HepG2 (cell line): ENCODE data around the gene WDR87. TPM values are rescaled to one million over a fixed set of nuclear protein-coding genes. Genes with fewer than 3 reads are reported as not detected.

Source experiments
- CCDC6 ChIP-seq: sonication (generic); formaldehyde crosslinking; IDR thresholded peaks from 2 replicates; pipeline ENCODE4 v1.8.1; 2022; ENCODE audit warnings: mild to moderate bottlenecking, missing genetic modification reagents, moderate library complexity
- HDAC2 ChIP-seq: sonication (generic); formaldehyde crosslinking; IDR thresholded peaks from 2 replicates; pipeline ENCODE4 v1.4.0; 2020; ENCODE audit warnings: missing genetic modification reagents
- KAT7 ChIP-seq: IDR thresholded peaks from 2 replicates; pipeline ENCODE4 v1.6.1; 2018; ENCODE audit warnings: borderline replicate concordance, missing compliant biosample characterization
- NFKB2 ChIP-seq: sonication (generic); formaldehyde crosslinking; IDR thresholded peaks from 2 replicates; pipeline ENCODE4 v1.4.0; 2020; ENCODE audit warnings: missing genetic modification reagents, borderline replicate concordance
- POGZ ChIP-seq: sonication (generic); formaldehyde crosslinking; IDR thresholded peaks from 2 replicates; pipeline ENCODE4 v1.4.0; 2020; ENCODE audit warnings: mild to moderate bottlenecking, missing genetic modification reagents
- RBAK ChIP-seq: sonication (generic); formaldehyde crosslinking; IDR thresholded peaks from 2 replicates; pipeline ENCODE4 v1.5.1; 2020; ENCODE audit warnings: mild to moderate bottlenecking, missing genetic modification reagents
- SP140L ChIP-seq: sonication (generic); formaldehyde crosslinking; IDR thresholded peaks from 2 replicates; pipeline ENCODE4 v1.4.0; 2020; ENCODE audit warnings: missing genetic modification reagents, borderline replicate concordance
- TAF1 ChIP-seq: sonication (generic); formaldehyde crosslinking; IDR thresholded peaks from 2 replicates; pipeline ENCODE4 v1.4.0; 2020; ENCODE audit warnings: missing genetic modification reagents
- ZFX ChIP-seq: sonication (generic); formaldehyde crosslinking; IDR thresholded peaks from 2 replicates; pipeline ENCODE4 v1.4.0; 2020; ENCODE audit warnings: mild to moderate bottlenecking, low read depth, missing genetic modification reagents, moderate library complexity
- ZMYM2 ChIP-seq: sonication (generic); formaldehyde crosslinking; IDR thresholded peaks from 2 replicates; pipeline ENCODE4 v1.8.0; 2022; ENCODE audit warnings: mild to moderate bottlenecking, missing genetic modification reagents
- ZNF136 ChIP-seq: sonication (generic); formaldehyde crosslinking; IDR thresholded peaks from 2 replicates; pipeline ENCODE4 v1.8.1; 2022; ENCODE audit warnings: low read depth, mild to moderate bottlenecking, moderate library complexity, missing genetic modification reagents
- ZNF256 ChIP-seq: sonication (generic); formaldehyde crosslinking; conservative IDR thresholded peaks from 2 replicates; pipeline ENCODE4 v1.4.0; 2020; ENCODE audit warnings: missing genetic modification reagents
- ZNF317 ChIP-seq: sonication (generic); formaldehyde crosslinking; IDR thresholded peaks from 2 replicates; pipeline ENCODE4 v1.5.0; 2020; ENCODE audit warnings: mild to moderate bottlenecking, missing genetic modification reagents
- ZNF510 ChIP-seq: sonication (generic); formaldehyde crosslinking; IDR thresholded peaks from 2 replicates; pipeline ENCODE4 v1.4.0; 2020; ENCODE audit warnings: low read depth, mild to moderate bottlenecking, missing genetic modification reagents
- ZNF777 ChIP-seq: sonication (generic); formaldehyde crosslinking; IDR thresholded peaks from 2 replicates; pipeline ENCODE4 v1.4.0; 2020; ENCODE audit warnings: missing genetic modification reagents
- ZSCAN5A ChIP-seq: sonication (generic); formaldehyde crosslinking; IDR thresholded peaks from 2 replicates; pipeline ENCODE4 v1.8.0; 2022; ENCODE audit warnings: mild to moderate bottlenecking, missing genetic modification reagents, borderline replicate concordance
- polyA plus RNA-seq, 8 experiments: library from polyadenylated mRNA; depleted of rRNA in 3 of 8; stranded (reverse) in 7 of 8; unstranded in 1 of 8; fragments of >200 nt; fragmentation: Illumina TruSeq in 4 of 8; extraction: Trizol in 4 of 8; gene quantifications; 2 replicates each; pipeline versions ENCODE4 v1.2.1 to v1.2.3, GENCODE V29; 2011 to 2016; ENCODE audit warnings: low read depth in 4 of 8, missing spikeins in 1 of 8, mixed read lengths in 1 of 8; ENCODE audit not compliant: insufficient read depth in 1 of 8
- total RNA-seq, 5 experiments: library from RNA; depleted of rRNA; stranded (reverse); fragments of >200 nt; fragmentation: Illumina TruSeq; extraction: Trizol; gene quantifications; 2 replicates each; pipeline ENCODE4 v1.2.3, GENCODE V29; 2016; ENCODE audit warnings: low read depth in 1 of 5
- TF ChIP-seq, protein P1 (sequence below): sonication (generic); formaldehyde crosslinking; IDR thresholded peaks from 2 replicates; pipeline ENCODE4 v1.4.0; 2020; ENCODE audit warnings: missing genetic modification reagents
- TF ChIP-seq, protein P2 (sequence below): sonication (generic); formaldehyde crosslinking; IDR thresholded peaks from 2 replicates; pipeline ENCODE4 v1.5.0; 2020; ENCODE audit warnings: mild to moderate bottlenecking, missing genetic modification reagents
- TF ChIP-seq, protein P3 (sequence below): sonication (generic); formaldehyde crosslinking; IDR thresholded peaks from 2 replicates; pipeline ENCODE4 v1.4.0; 2020; ENCODE audit warnings: missing genetic modification reagents
- TF ChIP-seq, protein P4 (sequence below): sonication (generic); IDR thresholded peaks from 2 replicates; pipeline ENCODE4 v1.6.1; 2016; ENCODE audit warnings: low read depth, borderline replicate concordance

Gene WDR87
- total and polyA plus RNA-seq, 2 of the 13 experiments (the other 11 are each of a cell fraction or from before 2014, with no cell fraction given) = not detected

DNA sequence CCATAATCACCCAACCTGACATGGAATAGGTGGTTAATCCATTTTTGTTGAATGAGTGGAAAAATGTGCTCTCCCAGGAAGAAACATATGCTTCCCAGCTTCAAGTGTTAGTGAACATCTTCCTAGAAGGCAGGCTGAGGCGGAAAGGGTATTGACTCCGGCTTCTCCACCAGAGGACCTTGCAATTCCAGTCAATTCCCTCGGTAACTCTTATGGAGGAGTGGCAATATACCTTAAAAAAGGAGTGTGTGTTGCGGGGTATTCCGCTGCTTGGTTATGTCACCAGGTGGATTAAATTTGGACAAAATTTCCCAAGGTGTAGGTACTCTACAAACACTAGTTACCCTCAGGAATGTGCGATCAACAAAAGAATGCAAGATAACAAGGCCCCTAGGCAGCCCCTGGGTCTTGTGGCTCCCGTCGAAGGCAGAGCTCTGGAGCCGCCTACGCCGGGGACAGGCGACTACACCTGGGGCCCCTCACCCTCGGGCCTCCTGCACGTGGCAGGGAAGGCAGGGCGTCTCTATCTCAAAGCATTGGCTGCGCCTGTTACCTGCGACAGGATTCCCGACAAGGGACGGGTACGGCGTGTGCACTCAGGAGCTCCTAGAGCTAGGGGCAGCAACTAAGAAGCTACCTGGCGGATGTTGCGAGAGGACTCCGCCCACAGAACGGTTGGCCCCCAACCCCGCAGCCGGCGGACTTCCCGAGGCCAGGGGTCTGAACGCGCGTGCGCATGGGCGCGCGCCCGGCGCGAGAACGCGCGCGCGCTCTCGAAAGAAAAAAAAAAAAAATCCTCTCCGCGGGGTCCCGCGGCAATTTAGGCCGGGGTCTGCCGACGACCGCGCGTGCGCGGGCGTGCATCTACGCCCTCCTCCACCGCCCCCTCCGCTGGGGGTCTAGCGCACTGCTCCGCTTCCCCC, at the start of gene WDR87 (continued):
- TF ChIP-seq, protein P1, sequence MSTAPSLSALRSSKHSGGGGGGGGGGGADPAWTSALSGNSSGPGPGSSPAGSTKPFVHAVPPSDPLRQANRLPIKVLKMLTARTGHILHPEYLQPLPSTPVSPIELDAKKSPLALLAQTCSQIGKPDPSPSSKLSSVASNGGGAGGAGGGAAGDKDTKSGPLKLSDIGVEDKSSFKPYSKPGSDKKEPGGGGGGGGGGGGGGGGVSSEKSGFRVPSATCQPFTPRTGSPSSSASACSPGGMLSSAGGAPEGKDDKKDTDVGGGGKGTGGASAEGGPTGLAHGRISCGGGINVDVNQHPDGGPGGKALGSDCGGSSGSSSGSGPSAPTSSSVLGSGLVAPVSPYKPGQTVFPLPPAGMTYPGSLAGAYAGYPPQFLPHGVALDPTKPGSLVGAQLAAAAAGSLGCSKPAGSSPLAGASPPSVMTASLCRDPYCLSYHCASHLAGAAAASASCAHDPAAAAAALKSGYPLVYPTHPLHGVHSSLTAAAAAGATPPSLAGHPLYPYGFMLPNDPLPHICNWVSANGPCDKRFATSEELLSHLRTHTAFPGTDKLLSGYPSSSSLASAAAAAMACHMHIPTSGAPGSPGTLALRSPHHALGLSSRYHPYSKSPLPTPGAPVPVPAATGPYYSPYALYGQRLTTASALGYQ (CRISPR knock-in tag) = peak; percentile 67; the same call in 1 of the 2 replicates
- TF ChIP-seq ZNF510 (CRISPR knock-in tag) (0 out of 2 replicates have a peak, but pooled peaks have one; percentile 12), KAT7 (CRISPR knock-in tag) (no peak), ZMYM2 (0 out of 2 replicates have a peak, but pooled peaks have one; percentile 25), SP140L (CRISPR knock-in tag) (no peak; the same call in 1 of the 2 replicates), HDAC2 (peak; percentile 29; the same call in 1 of the 2 replicates), POGZ (0 out of 2 replicates have a peak, but pooled peaks have one; percentile 5), ZFX (CRISPR knock-in tag) (peak; percentile 35), ZNF136 (CRISPR knock-in tag) (no peak), ZNF256 (CRISPR knock-in tag) (no peak), ZNF777 (peak; percentile 92), ZSCAN5A (no peak), TAF1 (CRISPR knock-in tag) (peak; percentile 16; the same call in 1 of the 2 replicates), NFKB2 (peak; percentile 50; the same call in 1 of the 2 replicates), ZNF317 (CRISPR knock-in tag) (0 out of 2 replicates have a peak, but pooled peaks have one; percentile 31), RBAK (no peak), CCDC6 (CRISPR knock-in tag) (peak; percentile 8; the same call in 1 of the 2 replicates)
- TF ChIP-seq, protein P2, sequence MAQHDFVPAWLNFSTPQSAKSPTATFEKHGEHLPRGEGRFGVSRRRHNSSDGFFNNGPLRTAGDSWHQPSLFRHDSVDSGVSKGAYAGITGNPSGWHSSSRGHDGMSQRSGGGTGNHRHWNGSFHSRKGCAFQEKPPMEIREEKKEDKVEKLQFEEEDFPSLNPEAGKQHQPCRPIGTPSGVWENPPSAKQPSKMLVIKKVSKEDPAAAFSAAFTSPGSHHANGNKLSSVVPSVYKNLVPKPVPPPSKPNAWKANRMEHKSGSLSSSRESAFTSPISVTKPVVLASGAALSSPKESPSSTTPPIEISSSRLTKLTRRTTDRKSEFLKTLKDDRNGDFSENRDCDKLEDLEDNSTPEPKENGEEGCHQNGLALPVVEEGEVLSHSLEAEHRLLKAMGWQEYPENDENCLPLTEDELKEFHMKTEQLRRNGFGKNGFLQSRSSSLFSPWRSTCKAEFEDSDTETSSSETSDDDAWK (CRISPR knock-in tag) = no peak
- TF ChIP-seq, protein P3, sequence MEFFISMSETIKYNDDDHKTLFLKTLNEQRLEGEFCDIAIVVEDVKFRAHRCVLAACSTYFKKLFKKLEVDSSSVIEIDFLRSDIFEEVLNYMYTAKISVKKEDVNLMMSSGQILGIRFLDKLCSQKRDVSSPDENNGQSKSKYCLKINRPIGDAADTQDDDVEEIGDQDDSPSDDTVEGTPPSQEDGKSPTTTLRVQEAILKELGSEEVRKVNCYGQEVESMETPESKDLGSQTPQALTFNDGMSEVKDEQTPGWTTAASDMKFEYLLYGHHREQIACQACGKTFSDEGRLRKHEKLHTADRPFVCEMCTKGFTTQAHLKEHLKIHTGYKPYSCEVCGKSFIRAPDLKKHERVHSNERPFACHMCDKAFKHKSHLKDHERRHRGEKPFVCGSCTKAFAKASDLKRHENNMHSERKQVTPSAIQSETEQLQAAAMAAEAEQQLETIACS (CRISPR knock-in tag) = peak; percentile 98
- TF ChIP-seq, protein P4, sequence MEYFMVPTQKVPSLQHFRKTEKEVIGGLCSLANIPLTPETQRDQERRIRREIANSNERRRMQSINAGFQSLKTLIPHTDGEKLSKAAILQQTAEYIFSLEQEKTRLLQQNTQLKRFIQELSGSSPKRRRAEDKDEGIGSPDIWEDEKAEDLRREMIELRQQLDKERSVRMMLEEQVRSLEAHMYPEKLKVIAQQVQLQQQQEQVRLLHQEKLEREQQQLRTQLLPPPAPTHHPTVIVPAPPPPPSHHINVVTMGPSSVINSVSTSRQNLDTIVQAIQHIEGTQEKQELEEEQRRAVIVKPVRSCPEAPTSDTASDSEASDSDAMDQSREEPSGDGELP = no peak
